GM13976 (cell line): ENCODE results near the gene MGA.

Source experiments
- DNase-seq: peaks from one replicate; pipeline ENCODE4 v3.0.0; 2012; ENCODE audit warnings: low spot score
- CTCF ChIP-seq: IDR thresholded peaks from 2 replicates; pipeline ENCODE4 v1.5.1; 2012; ENCODE audit warnings: borderline replicate concordance, mild to moderate bottlenecking; ENCODE audit not compliant: insufficient read depth; ENCODE audit errors: extremely low read depth, missing control alignments, control extremely low read depth
- in situ Hi-C: fragments of 300-500 bp; cut with MboI; formaldehyde crosslinking; loops from one replicate; pipeline ENCODE4 v1.12.0; 2022; ENCODE audit warnings: low sequenced_read_pairs, mixed read lengths, inconsistent platforms; ENCODE audit not compliant: unreplicated experiment

The MGA gene

DNA sequence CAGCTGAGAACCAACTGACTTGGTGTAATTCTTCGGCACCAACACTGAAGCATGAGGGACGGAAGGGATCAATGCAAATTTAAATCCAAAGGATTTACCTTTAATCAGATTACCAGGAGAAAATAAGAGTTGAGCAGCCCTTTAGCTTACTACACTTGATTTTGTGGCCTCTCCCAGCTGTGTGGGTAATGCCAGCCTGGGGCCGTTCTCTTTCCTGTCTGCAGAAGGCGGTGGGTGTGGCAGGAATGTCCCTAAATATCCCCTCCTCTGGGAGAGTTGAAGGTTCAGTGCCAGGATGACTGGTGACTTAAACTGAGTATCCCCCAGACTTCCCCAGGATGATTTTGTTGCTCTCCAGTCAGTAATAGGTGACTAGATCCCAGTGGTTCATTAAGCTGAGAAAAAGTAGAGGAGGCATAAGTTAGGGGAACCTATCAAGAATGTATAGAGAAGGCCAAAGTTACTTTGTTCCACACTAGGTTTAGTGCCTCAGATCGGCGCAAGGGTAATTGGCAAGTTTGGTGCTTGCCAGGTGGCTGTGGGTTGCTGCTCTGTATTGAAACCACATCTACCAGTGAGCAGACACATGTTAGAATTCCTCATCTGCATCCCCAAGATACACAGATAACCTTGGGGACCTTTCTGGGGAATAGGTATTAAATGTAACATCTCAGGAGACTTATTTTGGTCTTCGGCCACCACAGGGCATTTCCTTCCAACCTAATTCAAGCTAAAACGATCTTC, 137.2 kb downstream of the MGA start:
- in situ Hi-C loops, result no loop called here
- no peak for DNase-seq
- TF ChIP-seq CTCF, result no peak

GRCh38 chr15:41798607-41799487, 138.6 kb downstream of the MGA start:
- DNase-seq, result no peak
- in situ Hi-C loops, result no loop called here
- TF ChIP-seq CTCF, result no peak

DNA sequence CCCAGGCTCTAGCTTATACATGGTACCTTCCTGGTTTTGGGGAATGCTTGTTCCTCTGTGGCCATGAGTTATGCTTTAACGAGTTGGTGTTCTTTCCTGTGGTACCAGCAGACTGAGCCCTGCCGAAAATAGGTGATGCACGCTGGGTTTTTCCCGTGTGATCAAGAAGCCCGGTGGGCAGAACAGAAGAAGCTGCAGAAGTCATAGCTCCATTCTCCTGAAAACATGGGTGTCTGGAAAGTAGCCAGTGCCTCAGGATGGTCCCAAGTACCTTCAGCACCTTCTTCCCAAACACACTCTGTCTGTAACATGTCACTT, 139.2 kb downstream of the MGA start:
- no peak for TF ChIP-seq CTCF
- DNase-seq, result no peak
- in situ Hi-C loops, result no loop called here

- DNase-seq, result no peak
- in situ Hi-C loops, result no loop called here
- no peak for TF ChIP-seq CTCF
Observed at GRCh38 chr15:41801185-41801584, 141.0 kb downstream of the MGA start.

- no peak for TF ChIP-seq CTCF
- no peak for DNase-seq
- in situ Hi-C loops, result no loop called here
Observed at GRCh38 chr15:41801850-41802455, 141.7 kb downstream of the MGA start.

DNA sequence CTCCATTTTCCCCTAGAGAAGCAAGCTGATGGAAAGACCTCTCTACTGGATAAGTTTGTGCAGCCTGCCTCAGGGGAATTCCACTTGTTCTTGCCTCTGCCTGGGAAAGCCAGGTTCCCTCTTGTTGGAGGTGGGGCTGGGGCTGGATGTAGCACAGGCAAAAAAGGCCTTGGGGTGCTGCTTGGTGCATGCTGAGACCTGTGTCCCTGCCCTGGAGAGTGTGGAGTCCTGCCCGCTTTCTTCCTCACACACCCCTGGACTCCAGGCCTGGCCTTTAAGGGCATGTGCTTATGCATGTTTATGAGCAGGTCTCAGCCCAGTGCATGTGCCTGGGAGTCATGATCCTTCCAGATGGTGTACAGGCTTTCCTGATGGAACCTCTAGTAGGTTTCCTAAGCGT, 144.2 kb downstream of the MGA start:
- in situ Hi-C loops, result no loop called here
- no peak for TF ChIP-seq CTCF
- DNase-seq, result no peak
